ENCODE results near the gene PKHD1. TPM values are rescaled to one million over a fixed set of nuclear protein-coding genes. Genes with fewer than 3 reads are reported as not detected.

Gene PKHD1
- total RNA-seq, 1 experiment from 2014 or later = 0.43 TPM

DNA sequence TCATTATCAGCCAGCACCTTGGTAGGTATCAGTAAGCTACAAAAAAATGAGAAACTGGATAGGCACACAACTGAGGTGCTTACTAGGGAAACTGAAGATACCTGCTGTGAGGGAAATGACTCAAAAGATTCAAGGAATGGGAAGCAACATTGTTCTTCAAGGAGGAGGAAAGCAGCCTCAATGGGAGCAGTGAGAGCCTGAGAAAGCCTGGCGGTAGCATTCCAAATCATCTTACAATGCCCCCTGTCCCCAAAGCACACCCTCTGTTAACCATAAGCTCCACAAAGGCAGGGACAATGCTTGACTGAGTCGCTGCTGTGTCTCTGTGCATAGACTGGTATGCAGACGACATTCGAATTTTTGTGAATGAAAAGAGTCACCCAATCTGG, 10.6 kb downstream of the PKHD1 start:
- no TSS peak for BruUV-seq (replicated peaks)
- no peak for TF ChIP-seq EZH2 (IDR thresholded peaks at IDR 0.05; ENCODE audit: borderline replicate concordance, low read depth, low read length, poor library complexity, severe bottlenecking)
- TF ChIP-seq, protein P1, sequence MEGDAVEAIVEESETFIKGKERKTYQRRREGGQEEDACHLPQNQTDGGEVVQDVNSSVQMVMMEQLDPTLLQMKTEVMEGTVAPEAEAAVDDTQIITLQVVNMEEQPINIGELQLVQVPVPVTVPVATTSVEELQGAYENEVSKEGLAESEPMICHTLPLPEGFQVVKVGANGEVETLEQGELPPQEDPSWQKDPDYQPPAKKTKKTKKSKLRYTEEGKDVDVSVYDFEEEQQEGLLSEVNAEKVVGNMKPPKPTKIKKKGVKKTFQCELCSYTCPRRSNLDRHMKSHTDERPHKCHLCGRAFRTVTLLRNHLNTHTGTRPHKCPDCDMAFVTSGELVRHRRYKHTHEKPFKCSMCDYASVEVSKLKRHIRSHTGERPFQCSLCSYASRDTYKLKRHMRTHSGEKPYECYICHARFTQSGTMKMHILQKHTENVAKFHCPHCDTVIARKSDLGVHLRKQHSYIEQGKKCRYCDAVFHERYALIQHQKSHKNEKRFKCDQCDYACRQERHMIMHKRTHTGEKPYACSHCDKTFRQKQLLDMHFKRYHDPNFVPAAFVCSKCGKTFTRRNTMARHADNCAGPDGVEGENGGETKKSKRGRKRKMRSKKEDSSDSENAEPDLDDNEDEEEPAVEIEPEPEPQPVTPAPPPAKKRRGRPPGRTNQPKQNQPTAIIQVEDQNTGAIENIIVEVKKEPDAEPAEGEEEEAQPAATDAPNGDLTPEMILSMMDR (conservative IDR thresholded peaks at IDR 0.05; ENCODE audit: low read depth, low read length) = no peak
- POLR2A ChIA-PET (ENCODE audit: low non-redundant PET) = no interaction called here
- no peak for DNase-seq (ENCODE audit: low spot score)
- H3K27me3 ChIP-seq (replicated peaks; ENCODE audit: insufficient read depth, low read depth, low read length, poor library complexity) = no peaks in the 10 kb centered on the region
- no peaks in the 10 kb centered on the region for H3K36me3 ChIP-seq (ENCODE audit: insufficient read depth, low read length, poor library complexity, severe bottlenecking)
- H3K27ac ChIP-seq (ENCODE audit: low read depth, low read length, poor library complexity, severe bottlenecking) = no peak overlapping the region
- H3K4me1 ChIP-seq (ENCODE audit: insufficient read depth, low read length, poor library complexity, severe bottlenecking) = peaks cover 30% of the 10 kb centered on the region
- no peak overlapping the region for H3K4me3 ChIP-seq (ENCODE audit: low read depth, low read length, poor library complexity, severe bottlenecking)
- H3K9me3 ChIP-seq (ENCODE audit: low read depth, low read length, poor library complexity, severe bottlenecking) = no peaks in the 10 kb centered on the region
- CTCF ChIA-PET = no interaction called here
- intact Hi-C loops (cut with micrococcal nuclease; ENCODE audit: unreplicated experiment) = no loop called here

DNA sequence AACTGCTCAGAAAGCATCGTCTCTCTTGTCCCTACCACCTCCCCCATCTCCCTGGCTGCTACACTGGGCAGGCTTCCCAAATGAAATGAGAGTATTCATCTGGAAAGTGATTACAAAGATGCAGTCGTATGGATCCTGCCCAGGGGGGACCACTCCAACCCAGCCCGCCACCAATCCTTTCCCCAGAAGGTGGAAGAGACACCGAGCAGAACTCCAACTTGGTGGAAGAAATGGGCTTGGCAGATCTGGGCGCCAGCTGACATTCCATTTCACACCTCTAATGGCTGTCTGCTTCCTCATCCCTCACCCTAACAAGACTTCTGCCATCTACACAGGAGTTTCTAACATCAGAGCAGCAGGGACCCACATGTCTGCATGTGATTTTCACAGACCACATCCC, 12.7 kb downstream of the PKHD1 start:
- no peak for TF ChIP-seq EZH2 (IDR thresholded peaks at IDR 0.05; ENCODE audit: borderline replicate concordance, low read depth, low read length, poor library complexity, severe bottlenecking)
- TF ChIP-seq, protein P1 (conservative IDR thresholded peaks at IDR 0.05; ENCODE audit: low read depth, low read length) = no peak
- CTCF ChIA-PET = no interaction called here
- Histone ChIP-seq H3K9me3 (ENCODE audit: low read depth, low read length, poor library complexity, severe bottlenecking) (no peaks in the 10 kb centered on the region), H3K4me3 (ENCODE audit: low read depth, low read length, poor library complexity, severe bottlenecking) (no peak overlapping the region), H3K27ac (ENCODE audit: low read depth, low read length, poor library complexity, severe bottlenecking) (no peak overlapping the region), H3K27me3 (replicated peaks; ENCODE audit: insufficient read depth, low read depth, low read length, poor library complexity) (no peaks in the 10 kb centered on the region), H3K36me3 (ENCODE audit: insufficient read depth, low read length, poor library complexity, severe bottlenecking) (no peaks in the 10 kb centered on the region), H3K4me1 (ENCODE audit: insufficient read depth, low read length, poor library complexity, severe bottlenecking) (peaks cover 34% of the 10 kb centered on the region)
- intact Hi-C loops (cut with micrococcal nuclease; ENCODE audit: unreplicated experiment) = no loop called here
- no peak for DNase-seq (ENCODE audit: low spot score)
- POLR2A ChIA-PET (ENCODE audit: low non-redundant PET) = no interaction called here
- no TSS peak for BruUV-seq (replicated peaks)

DNA sequence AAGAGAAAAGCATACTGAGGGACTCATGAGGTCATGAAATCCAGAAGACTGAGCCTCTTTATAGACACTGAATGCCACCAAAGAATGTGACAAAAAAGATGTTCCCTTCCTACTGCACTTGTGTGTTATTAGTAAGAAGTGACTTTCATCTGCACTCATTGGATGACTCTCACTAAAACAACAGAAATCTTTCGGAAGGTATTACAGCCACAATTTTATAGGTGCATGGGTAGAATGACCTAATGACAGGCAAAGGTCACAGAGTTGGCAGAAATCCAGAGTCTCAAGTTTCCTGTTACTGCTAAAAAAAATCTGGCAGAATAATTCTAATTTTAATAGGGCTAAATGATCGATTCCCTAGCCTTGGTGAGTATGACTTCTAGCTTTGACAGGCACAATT, 13.3 kb downstream of the PKHD1 start:
- Histone ChIP-seq H3K27ac (ENCODE audit: low read depth, low read length, poor library complexity, severe bottlenecking) (no peak overlapping the region), H3K36me3 (ENCODE audit: insufficient read depth, low read length, poor library complexity, severe bottlenecking) (no peaks in the 10 kb centered on the region), H3K27me3 (replicated peaks; ENCODE audit: insufficient read depth, low read depth, low read length, poor library complexity) (no peaks in the 10 kb centered on the region), H3K4me3 (ENCODE audit: low read depth, low read length, poor library complexity, severe bottlenecking) (no peak overlapping the region), H3K4me1 (ENCODE audit: insufficient read depth, low read length, poor library complexity, severe bottlenecking) (peaks cover 32% of the 10 kb centered on the region), H3K9me3 (ENCODE audit: low read depth, low read length, poor library complexity, severe bottlenecking) (no peaks in the 10 kb centered on the region)
- CTCF ChIA-PET = no interaction called here
- intact Hi-C loops (cut with micrococcal nuclease; ENCODE audit: unreplicated experiment) = no loop called here
- DNase-seq (ENCODE audit: low spot score) = no peak
- TF ChIP-seq EZH2 (IDR thresholded peaks at IDR 0.05; ENCODE audit: borderline replicate concordance, low read depth, low read length, poor library complexity, severe bottlenecking) = no peak
- TF ChIP-seq, protein P1 (conservative IDR thresholded peaks at IDR 0.05; ENCODE audit: low read depth, low read length) = no peak
- no TSS peak for BruUV-seq (replicated peaks)
- POLR2A ChIA-PET (ENCODE audit: low non-redundant PET) = no interaction called here
